ENCODE measurements around the gene UBA1. TPM values are rescaled to one million over a fixed set of nuclear protein-coding genes. Genes with fewer than 3 reads are reported as not detected.

The UBA1 gene
- total RNA-seq, 1 donor from 2014 or later, result 498 TPM

DNA sequence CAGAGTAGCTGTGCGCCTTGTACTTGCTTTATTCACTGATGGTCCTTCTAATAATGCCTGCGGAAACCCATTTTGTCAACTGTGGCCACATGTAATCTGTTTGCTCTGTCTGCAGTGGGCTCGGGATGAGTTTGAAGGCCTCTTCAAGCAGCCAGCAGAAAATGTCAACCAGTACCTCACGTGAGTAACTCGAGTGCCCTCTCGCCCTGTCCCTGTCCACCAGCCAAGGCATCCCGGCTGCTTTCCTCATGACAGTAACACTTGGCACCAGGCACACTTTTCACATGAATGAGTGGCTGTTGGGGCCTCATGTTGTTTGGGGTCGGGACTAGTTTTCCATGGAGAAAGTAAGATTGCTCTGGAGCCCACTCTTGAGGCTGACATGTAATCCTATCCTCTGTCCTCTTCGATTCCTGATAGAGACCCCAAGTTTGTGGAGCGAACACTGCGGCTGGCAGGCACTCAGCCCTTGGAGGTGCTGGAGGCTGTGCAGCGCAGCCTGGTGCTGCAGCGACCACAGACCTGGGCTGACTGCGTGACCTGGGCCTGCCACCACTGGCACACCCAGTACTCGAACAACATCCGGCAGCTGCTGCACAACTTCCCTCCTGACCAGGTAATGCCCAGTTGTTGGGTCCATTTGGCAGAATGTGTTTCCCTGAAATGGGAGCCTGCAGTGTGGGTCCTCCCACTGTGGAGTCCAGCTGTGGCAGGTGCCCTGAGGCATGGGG lies 16.0 kb downstream of the UBA1 start:
- no peaks in the 10 kb centered on the region for H3K27me3 Mint-ChIP-seq (ENCODE audit: low read depth)
- TF ChIP-seq, protein P1, sequence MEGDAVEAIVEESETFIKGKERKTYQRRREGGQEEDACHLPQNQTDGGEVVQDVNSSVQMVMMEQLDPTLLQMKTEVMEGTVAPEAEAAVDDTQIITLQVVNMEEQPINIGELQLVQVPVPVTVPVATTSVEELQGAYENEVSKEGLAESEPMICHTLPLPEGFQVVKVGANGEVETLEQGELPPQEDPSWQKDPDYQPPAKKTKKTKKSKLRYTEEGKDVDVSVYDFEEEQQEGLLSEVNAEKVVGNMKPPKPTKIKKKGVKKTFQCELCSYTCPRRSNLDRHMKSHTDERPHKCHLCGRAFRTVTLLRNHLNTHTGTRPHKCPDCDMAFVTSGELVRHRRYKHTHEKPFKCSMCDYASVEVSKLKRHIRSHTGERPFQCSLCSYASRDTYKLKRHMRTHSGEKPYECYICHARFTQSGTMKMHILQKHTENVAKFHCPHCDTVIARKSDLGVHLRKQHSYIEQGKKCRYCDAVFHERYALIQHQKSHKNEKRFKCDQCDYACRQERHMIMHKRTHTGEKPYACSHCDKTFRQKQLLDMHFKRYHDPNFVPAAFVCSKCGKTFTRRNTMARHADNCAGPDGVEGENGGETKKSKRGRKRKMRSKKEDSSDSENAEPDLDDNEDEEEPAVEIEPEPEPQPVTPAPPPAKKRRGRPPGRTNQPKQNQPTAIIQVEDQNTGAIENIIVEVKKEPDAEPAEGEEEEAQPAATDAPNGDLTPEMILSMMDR (conservative IDR thresholded peaks at IDR 0.05), result no peak
- DNase-seq (ENCODE audit: low read depth, low spot score), result no peak
- H3K4me3 Mint-ChIP-seq, result no peak overlapping the region
- no peak overlapping the region for H3K27ac Mint-ChIP-seq (ENCODE audit: unreplicated experiment)
- H3K9me3 Mint-ChIP-seq, result no peaks in the 10 kb centered on the region
- no peaks in the 10 kb centered on the region for H3K4me1 Mint-ChIP-seq
- H3K36me3 Mint-ChIP-seq (ENCODE audit: low read depth), result peaks cover 33% of the 10 kb centered on the region

DNA sequence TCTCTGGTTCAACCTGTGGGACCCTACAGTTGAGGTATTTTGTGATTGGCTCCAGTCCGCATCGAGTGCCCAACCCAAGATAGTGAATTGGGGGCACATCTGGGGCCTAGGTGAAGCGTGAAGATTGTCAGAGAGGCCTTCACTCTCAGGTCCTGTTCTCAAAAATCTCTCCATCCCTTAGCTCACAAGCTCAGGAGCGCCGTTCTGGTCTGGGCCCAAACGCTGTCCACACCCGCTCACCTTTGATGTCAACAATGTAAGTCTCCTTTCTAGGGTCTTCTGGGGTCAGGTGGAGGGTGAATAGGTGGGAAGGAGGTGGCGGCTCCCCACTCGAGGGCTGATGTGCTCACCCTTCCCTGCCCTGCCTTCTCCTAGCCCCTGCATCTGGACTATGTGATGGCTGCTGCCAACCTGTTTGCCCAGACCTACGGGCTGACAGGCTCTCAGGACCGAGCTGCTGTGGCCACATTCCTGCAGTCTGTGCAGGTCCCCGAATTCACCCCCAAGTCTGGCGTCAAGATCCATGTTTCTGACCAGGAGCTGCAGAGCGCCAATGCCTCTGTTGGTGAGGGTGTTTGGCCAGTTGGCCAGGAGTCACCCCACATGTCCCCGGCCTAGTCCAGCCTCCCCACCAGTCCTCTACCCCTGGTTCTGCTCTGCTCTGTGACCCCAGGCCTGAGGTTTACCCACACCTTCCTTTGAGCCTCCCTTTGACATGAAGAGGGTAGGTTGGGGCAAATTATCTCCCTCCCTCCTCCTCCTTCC lies 17.2 kb downstream of the UBA1 start:
- Mint-ChIP-seq H3K27ac (ENCODE audit: unreplicated experiment) (no peak overlapping the region), H3K4me1 (peaks cover 1% of the 10 kb centered on the region), H3K36me3 (ENCODE audit: low read depth) (peaks cover 29% of the 10 kb centered on the region), H3K27me3 (ENCODE audit: low read depth) (no peaks in the 10 kb centered on the region), H3K4me3 (no peak overlapping the region), H3K9me3 (no peaks in the 10 kb centered on the region)
- TF ChIP-seq, protein P1 (conservative IDR thresholded peaks at IDR 0.05), result no peak
- no peak for DNase-seq (ENCODE audit: low read depth, low spot score)

DNA sequence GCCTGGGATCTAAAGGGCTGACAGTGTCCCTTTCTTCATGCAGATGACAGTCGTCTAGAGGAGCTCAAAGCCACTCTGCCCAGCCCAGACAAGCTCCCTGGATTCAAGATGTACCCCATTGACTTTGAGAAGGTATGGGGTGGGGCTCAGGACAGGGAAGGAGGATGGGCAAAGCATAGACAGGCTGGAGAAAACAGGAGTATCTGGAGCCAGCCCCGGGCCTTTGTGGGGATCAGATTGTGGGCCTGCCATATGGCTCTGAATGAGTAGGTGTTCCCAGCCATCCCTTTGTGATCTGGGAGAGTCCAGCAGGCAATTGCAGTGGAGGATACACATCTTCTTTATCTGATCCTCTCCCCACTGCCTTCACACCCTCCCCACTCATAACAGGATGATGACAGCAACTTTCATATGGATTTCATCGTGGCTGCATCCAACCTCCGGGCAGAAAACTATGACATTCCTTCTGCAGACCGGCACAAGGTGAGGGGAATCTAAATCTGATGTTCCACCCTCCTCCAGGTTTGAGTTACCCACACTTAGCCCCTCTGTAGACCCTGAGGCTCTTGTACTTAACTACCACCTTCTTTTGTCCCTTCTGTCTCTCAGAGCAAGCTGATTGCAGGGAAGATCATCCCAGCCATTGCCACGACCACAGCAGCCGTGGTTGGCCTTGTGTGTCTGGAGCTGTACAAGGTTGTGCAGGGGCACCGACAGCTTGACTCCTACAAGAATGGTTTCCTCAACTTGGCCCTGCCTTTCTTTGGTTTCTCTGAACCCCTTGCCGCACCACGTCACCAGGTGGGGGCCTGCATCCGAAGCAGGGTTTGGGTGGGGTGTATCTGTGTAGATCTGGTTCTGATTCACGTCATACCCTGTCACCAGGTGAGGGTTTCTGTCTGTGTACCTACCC lies 19.0 kb downstream of the UBA1 start:
- H3K36me3 Mint-ChIP-seq (ENCODE audit: low read depth), result peaks cover 35% of the 10 kb centered on the region
- H3K27ac Mint-ChIP-seq (ENCODE audit: unreplicated experiment), result no peak overlapping the region
- peaks cover 2% of the 10 kb centered on the region for H3K27me3 Mint-ChIP-seq (ENCODE audit: low read depth)
- no peaks in the 10 kb centered on the region for H3K9me3 Mint-ChIP-seq
- H3K4me1 Mint-ChIP-seq, result peaks cover 19% of the 10 kb centered on the region
- TF ChIP-seq, protein P1 (conservative IDR thresholded peaks at IDR 0.05), result no peak
- no peak for DNase-seq (ENCODE audit: low read depth, low spot score)
- peak overlapping the region; percentile 4 for H3K4me3 Mint-ChIP-seq

DNA sequence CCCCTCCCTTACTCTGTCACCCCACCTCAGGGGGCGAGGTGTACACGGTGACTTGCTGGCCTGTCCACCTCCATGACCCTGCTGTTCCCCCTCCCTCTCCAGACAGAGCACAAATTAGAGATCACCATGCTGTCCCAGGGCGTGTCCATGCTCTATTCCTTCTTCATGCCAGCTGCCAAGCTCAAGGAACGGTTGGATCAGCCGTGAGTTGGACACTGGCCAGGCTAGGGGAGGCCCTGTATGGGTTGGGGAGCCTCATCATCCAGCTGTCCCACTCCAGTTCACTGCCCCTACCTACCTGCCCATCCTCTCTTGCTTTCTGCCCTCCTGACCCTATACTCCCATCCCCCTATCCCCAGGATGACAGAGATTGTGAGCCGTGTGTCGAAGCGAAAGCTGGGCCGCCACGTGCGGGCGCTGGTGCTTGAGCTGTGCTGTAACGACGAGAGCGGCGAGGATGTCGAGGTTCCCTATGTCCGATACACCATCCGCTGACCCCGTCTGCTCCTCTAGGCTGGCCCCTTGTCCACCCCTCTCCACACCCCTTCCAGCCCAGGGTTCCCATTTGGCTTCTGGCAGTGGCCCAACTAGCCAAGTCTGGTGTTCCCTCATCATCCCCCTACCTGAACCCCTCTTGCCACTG lies 20.9 kb downstream of the UBA1 start:
- Mint-ChIP-seq H3K27ac (ENCODE audit: unreplicated experiment) (no peak overlapping the region), H3K4me3 (no peak overlapping the region), H3K36me3 (ENCODE audit: low read depth) (peaks cover 38% of the 10 kb centered on the region), H3K9me3 (no peaks in the 10 kb centered on the region), H3K27me3 (ENCODE audit: low read depth) (peaks cover 9% of the 10 kb centered on the region), H3K4me1 (peaks cover 32% of the 10 kb centered on the region)
- DNase-seq (ENCODE audit: low read depth, low spot score), result no peak
- TF ChIP-seq, protein P1 (conservative IDR thresholded peaks at IDR 0.05), result no peak

Data from neural crest cell (in vitro differentiated cells).